Activated naive CD4-positive, alpha-beta T cell treated with anti-CD3 and anti-CD28 coated beads, Interleukin-2, amount 50 U/mL, for 72 hours (primary cell): ENCODE data around the gene ZCCHC8. TPM values are rescaled to one million over a fixed set of nuclear protein-coding genes. Genes with fewer than 3 reads are reported as not detected.
"Not testable (repeated sequence)": the region's sequence is repeated elsewhere in the genome, so short reads cannot be mapped to it uniquely, and the experiment has no call there.

Experiments used
- ATAC-seq, 2 donors: fragments of 150-1000 bp; cut with Tn5 transposase; 2 replicates each; pipeline ENCODE4 v1.10.0; 2021; ENCODE audit warnings: mild to moderate bottlenecking in 2 of 2, moderate library complexity in 2 of 2
- DNase-seq, 2 donors: peaks; one replicate each; pipeline ENCODE4 v3.0.0; 2021 to 2022; ENCODE audit warnings: low spot score in 2 of 2
- H3K27ac Mint-ChIP-seq, 2 donors: one replicate each; pipeline ENCODE4 v1.8.0; 2022; ENCODE audit warnings: mild to moderate bottlenecking in 2 of 2, mixed read lengths in 2 of 2
- H3K36me3 Mint-ChIP-seq, 2 donors: one replicate each; pipeline ENCODE4 v1.8.0; 2022; ENCODE audit warnings: mixed read lengths in 2 of 2
- H3K9me3 Mint-ChIP-seq, 2 donors: one replicate each; pipeline ENCODE4 v1.8.0; 2022; ENCODE audit warnings: mixed read lengths in 2 of 2
- total RNA-seq, 2 donors: library from RNA; stranded (reverse); gene quantifications; one replicate each; pipeline ENCODE4 v1.2.3, GENCODE V29; 2022

ZCCHC8 gene
- total RNA-seq, 2 donors from 2014 or later: 36.7 to 46.2 TPM

GRCh38 chr12:122489038-122489437 is 11.7 kb downstream of the ZCCHC8 start:
- DNase-seq (no peak), ATAC-seq (no peak)
- no peaks in the 10 kb centered on the region for H3K9me3 Mint-ChIP-seq
- no peak overlapping the region for H3K27ac Mint-ChIP-seq
- H3K36me3 Mint-ChIP-seq: peaks cover 23 to 25% of the 10 kb centered on the region in 2 donors

DNA sequence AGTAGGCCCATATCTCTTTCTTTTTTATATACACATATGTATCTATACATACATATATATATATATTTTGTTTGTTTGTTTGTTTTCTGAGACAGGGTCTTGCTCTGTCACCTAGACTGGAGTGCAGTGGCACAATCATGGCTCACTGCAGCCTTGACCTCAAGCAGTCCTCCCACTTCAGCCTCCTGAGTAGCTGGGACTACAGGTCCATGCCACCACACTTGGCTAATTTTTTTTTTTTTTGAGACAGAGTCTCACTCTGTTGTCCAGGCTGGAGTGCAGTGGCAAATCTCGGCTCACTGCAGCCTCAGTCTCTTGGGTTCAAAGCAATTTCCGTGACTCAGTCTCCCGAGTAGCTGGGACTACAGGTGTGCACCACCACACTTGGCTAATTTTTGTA is 12.9 kb downstream of the ZCCHC8 start:
- not testable (repeated sequence) for H3K9me3 Mint-ChIP-seq, ATAC-seq, DNase-seq, H3K27ac Mint-ChIP-seq
- H3K36me3 Mint-ChIP-seq: peaks cover 23 to 30% of the 10 kb centered on the region in 2 donors

DNA sequence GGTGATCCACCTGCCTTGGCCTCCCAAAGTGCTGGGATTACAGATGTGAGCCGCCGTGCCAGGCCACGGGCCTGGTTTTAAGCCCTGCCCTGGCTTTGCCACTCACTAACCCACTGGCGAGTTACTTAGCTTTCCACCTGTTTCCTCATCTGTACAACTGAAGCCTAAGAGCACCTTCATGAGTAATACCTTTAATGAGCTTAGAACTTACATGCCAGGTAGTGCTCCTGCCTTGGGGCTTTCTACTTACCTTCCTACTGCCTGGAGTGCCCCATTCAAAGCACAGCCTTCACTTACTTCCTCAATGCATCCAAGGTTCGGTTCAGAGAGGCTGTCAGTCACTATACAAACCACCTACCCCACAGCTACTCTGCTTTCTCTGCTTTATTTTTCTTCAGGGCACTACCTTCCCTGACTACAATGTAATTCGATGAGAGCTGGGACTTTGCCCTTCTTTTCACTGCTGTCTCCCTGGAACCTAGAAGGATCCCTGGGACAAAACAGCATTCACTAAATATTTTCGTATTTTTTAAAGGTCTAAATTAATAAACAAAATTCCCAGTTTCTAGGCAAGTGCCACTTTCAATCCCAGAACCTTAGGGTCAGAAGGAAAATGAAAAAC is 13.8 kb downstream of the ZCCHC8 start:
- DNase-seq (no peak), ATAC-seq (no peak)
- H3K9me3 Mint-ChIP-seq: no peaks in the 10 kb centered on the region
- peak overlapping the region; percentile 4 to 58 for H3K27ac Mint-ChIP-seq
- peaks cover 21 to 27% of the 10 kb centered on the region in 2 donors for H3K36me3 Mint-ChIP-seq

GRCh38 chr12:122486360-122486759 is 14.4 kb downstream of the ZCCHC8 start:
- Mint-ChIP-seq H3K27ac (peak overlapping the region in 1 of 2 donors; percentile 4), H3K36me3 (peaks cover 18 to 24% of the 10 kb centered on the region in 2 donors)
- ATAC-seq, DNase-seq, H3K9me3 Mint-ChIP-seq: not testable (repeated sequence)

- Mint-ChIP-seq H3K27ac (peak overlapping the region in 1 of 2 donors; percentile 69), H3K36me3 (peaks cover 13 to 22% of the 10 kb centered on the region in 2 donors)
- DNase-seq: peak in 1 of 2 donors; percentile 28
- not testable (repeated sequence) for ATAC-seq, H3K9me3 Mint-ChIP-seq
Measured at GRCh38 chr12:122484385-122484784, 16.3 kb downstream of the ZCCHC8 start.

- ATAC-seq: no peak
- peak overlapping the region in 1 of 2 donors; percentile 69 for H3K27ac Mint-ChIP-seq
- H3K36me3 Mint-ChIP-seq: peaks cover 9 to 18% of the 10 kb centered on the region in 2 donors
- H3K9me3 Mint-ChIP-seq: no peaks in the 10 kb centered on the region
- DNase-seq: peak in 1 of 2 donors; percentile 18
Measured at GRCh38 chr12:122483969-122484368, 16.8 kb downstream of the ZCCHC8 start.

- Mint-ChIP-seq H3K9me3 (no peaks in the 10 kb centered on the region), H3K36me3 (peaks cover 7 to 24% of the 10 kb centered on the region in 2 donors), H3K27ac (no peak overlapping the region)
- DNase-seq (no peak), ATAC-seq (no peak)
Measured at GRCh38 chr12:122481861-122482260, 18.9 kb downstream of the ZCCHC8 start.

DNA sequence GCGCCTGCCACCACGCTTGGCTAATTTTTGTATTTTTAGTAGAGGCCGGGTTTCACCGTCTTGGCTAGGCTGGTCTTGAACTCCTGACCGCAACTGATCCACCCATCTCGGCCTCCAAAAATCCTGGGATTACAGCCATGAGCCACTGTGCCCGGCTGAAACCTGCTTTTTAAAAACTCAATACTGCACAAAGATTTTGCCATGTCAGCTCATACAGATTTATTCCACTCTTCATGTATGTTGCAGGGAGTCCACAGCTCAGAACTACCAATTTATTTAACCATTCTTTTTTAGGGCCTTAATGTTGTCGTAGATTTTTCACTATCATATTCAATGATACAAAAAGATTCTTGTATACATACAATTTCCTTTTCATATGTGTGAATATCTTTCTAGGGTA is 20.0 kb downstream of the ZCCHC8 start:
- H3K9me3 Mint-ChIP-seq: no peaks in the 10 kb centered on the region
- no peak overlapping the region for H3K27ac Mint-ChIP-seq
- DNase-seq (no peak), ATAC-seq (no peak)
- peaks cover 11 to 29% of the 10 kb centered on the region in 2 donors for H3K36me3 Mint-ChIP-seq

DNA sequence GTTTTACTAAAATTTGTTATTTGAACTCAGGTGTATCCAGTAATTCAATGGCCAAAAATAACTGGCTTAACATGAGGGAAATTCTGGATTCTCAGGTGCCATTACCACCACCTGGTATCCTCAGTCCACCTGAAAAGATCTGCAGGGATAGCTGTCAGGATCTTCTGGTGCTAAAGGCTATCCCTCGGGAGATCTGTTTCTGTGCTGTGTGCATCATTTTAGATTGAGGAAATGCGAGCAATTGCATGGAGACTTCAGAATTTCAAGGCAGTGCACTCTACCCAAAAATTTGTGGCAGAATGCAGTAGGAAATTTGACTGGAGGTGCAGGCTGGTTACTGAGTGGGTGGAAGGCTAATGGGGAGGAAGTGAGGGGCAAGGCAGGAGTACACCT is 26.4 kb downstream of the ZCCHC8 start:
- Mint-ChIP-seq H3K9me3 (no peaks in the 10 kb centered on the region), H3K36me3 (peaks cover 20 to 42% of the 10 kb centered on the region in 2 donors), H3K27ac (peak overlapping the region in 1 of 2 donors; percentile 63)
- peak; percentile 11 to 21 for ATAC-seq
- DNase-seq: no peak

DNA sequence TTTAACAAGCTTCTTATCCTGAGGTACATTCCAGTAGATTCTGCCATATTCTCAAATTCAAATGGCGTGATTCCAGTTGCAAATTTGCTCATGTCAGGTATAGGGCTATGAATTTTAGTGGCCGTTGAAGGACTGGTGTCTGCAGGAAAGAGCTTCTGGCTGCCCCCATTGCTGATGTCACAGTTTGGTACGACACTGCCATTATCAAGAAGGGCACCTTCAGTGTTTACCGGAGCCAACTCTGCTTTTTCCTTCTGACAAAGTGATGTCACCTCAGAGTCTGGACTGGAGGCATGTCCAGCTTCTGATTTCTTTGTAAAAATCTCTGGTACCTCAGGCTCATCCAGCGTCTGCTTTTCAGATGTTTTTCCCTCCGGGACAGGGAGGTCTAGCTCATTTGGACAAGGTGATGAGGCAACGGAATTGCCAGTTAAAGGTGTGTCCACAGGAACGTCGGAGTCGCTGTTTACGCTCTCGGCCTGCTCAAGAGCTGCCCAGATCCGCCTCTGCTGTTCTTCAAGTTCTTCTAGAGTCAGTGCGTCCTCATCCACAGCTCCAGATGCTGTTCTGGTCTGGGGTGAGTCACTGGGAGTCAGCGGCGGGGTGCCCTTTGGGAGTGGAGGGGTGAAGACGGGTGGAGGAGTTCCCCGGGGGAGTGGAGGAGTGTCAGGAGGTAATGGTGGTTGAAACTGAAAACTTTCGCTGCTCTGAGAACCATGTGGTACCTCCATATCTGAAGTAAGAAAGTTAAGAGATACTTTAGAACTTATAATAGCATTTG is 27.0 kb downstream of the ZCCHC8 start:
- no peaks in the 10 kb centered on the region for H3K9me3 Mint-ChIP-seq
- peaks cover 20 to 42% of the 10 kb centered on the region in 2 donors for H3K36me3 Mint-ChIP-seq
- DNase-seq: peak; percentile 57 to 81
- ATAC-seq: peak; percentile 92 to 100
- peak overlapping the region; percentile 63 to 88 for H3K27ac Mint-ChIP-seq

- no peak overlapping the region for H3K27ac Mint-ChIP-seq
- ATAC-seq (no peak), DNase-seq (peak in 1 of 2 donors; percentile 25)
- H3K36me3 Mint-ChIP-seq: peaks cover 20 to 32% of the 10 kb centered on the region in 2 donors
- H3K9me3 Mint-ChIP-seq: no peaks in the 10 kb centered on the region
Measured at GRCh38 chr12:122471324-122472226, 29.2 kb downstream of the ZCCHC8 start.

DNA sequence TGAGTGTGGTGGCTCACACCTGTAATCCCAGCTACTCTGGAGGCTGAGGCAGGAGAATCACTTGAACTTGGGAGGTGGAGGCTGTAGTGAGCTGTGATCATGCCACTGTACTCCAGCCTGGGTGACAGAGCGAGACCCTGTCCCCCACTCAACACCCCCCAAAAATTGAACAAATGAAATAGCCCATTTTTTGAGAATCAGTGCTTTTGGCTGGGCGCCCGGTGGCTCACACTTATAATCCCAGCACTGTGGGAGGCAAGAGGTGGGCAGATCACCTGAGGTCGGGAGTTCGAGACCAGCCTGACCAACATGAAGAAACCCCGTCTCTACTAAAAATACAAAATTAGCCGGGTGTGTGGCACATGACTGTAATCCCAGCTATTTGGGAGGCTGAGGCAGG is 30.2 kb downstream of the ZCCHC8 start:
- not testable (repeated sequence) for ATAC-seq, H3K27ac Mint-ChIP-seq, H3K9me3 Mint-ChIP-seq, DNase-seq
- H3K36me3 Mint-ChIP-seq: peaks cover 10 to 22% of the 10 kb centered on the region in 2 donors

DNA sequence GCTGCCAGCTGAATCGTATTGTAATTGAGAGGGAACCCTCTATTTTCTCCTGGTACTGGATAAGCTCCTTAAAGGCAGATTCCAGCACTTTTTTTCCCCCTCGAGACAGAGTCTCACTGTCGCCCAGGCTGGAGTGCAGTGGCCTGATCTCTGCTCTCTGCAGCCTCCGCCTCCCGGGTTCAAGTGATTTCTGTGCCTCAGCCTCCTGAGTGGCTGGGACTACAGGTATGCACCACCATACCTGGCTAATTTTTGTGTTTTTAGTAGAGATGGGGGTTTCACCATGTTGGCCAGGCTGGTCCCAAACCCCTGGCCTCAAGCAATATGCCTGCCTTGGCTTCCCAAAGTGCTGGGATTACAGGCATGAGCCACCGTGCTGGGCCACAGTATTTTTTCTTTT is 30.9 kb downstream of the ZCCHC8 start:
- not testable (repeated sequence) for H3K9me3 Mint-ChIP-seq, DNase-seq, ATAC-seq
- Mint-ChIP-seq H3K36me3 (peaks cover 6 to 16% of the 10 kb centered on the region in 2 donors), H3K27ac (peak overlapping the region in 1 of 2 donors; percentile 55)

GRCh38 chr12:122467983-122468382 is 32.7 kb downstream of the ZCCHC8 start:
- no peaks in the 10 kb centered on the region for H3K36me3 Mint-ChIP-seq
- peak overlapping the region in 1 of 2 donors; percentile 12 for H3K27ac Mint-ChIP-seq
- DNase-seq (no peak), ATAC-seq (no peak)
- no peaks in the 10 kb centered on the region for H3K9me3 Mint-ChIP-seq

DNA sequence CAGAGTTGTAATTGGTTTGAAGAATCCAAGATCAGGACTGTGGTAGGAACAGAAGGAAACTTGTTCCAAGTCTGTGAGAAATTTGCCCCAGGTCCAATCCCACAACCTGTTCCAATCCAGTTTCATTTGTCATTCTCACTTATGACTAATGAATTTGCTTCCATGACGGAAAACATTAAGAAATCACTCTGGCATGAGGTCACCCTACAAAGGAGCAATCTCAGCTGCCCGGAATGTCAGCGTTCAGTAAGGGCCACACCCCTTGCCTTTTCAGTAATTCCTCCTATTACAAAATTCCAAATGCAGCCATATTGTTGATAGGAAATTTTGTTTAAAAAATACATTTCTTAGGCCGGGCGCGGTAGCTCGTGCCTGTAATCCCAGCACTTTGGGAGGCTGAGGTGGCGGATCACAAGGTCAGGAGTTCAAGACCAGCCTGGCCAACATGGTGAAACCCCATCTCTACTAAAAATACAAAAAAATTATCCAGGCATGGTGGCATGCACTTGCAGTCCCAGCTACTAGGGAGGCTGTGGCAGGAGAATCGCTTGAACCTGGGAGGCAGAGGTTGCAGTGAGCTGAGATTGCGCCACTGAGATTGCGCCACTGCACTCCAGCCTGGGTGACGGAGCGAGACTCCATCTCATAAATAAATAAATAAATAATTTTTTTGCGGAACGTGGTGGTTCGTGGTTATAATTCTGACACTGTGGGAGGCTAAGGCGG is 36.3 kb downstream of the ZCCHC8 start:
- H3K9me3 Mint-ChIP-seq, DNase-seq, H3K27ac Mint-ChIP-seq, H3K36me3 Mint-ChIP-seq, ATAC-seq: not testable (repeated sequence)

GRCh38 chr12:122460641-122461040 is 40.1 kb downstream of the ZCCHC8 start:
- Mint-ChIP-seq H3K9me3 (no peaks in the 10 kb centered on the region), H3K36me3 (no peaks in the 10 kb centered on the region), H3K27ac (no peak overlapping the region)
- no peak for DNase-seq
- ATAC-seq: no peak
